Suprapubic skin (tissue), 4 donors: ENCODE measurements around the gene FAXDC2. TPM values are rescaled to one million over a fixed set of nuclear protein-coding genes. Genes with fewer than 3 reads are reported as not detected.
"Not testable (repeated sequence)": the region's sequence is repeated elsewhere in the genome, so short reads cannot be mapped to it uniquely, and the experiment has no call there.

Experiments used
- DNase-seq, 2 donors: peaks; one replicate each; pipeline ENCODE4 v3.0.0-alpha.2; 2019; ENCODE audit warnings: low spot score in 2 of 2
- H3K27ac ChIP-seq: fragments of 200-600 bp; sonication (generic); one replicate; pipeline ENCODE4 v1.5.1; 2019
- H3K27me3 ChIP-seq: fragments of 200-600 bp; sonication (generic); one replicate; pipeline ENCODE4 v1.5.1; 2019
- H3K36me3 ChIP-seq: fragments of 200-600 bp; sonication (generic); one replicate; pipeline ENCODE4 v1.5.1; 2019
- H3K4me1 ChIP-seq: fragments of 200-600 bp; sonication (generic); one replicate; pipeline ENCODE4 v1.5.1; 2019
- H3K4me3 ChIP-seq: fragments of 200-600 bp; sonication (generic); one replicate; pipeline ENCODE4 v1.5.1; 2019; ENCODE audit warnings: mild to moderate bottlenecking
- H3K9me3 ChIP-seq: fragments of 200-600 bp; sonication (generic); one replicate; pipeline ENCODE4 v1.5.1; 2019
- CTCF ChIP-seq, 2 donors: fragments of 200-600 bp in 1 of 2; fragments of 450-650 bp in 1 of 2; sonication (generic) in 1 of 2; IDR thresholded peaks; one replicate each; pipeline ENCODE4 v1.5.1; 2016 to 2019; ENCODE audit warnings: antibody characterized with exemption in 2 of 2, mild to moderate bottlenecking in 1 of 2, moderate library complexity in 1 of 2
- EP300 ChIP-seq: sonication (generic); formaldehyde crosslinking; IDR thresholded peaks from one replicate; pipeline ENCODE4 v1.6.1; 2017; ENCODE audit warnings: antibody characterized with exemption
- POLR2A ChIP-seq, 2 donors: fragments of 450-650 bp; IDR thresholded peaks; one replicate each; pipeline ENCODE4 v1.6.1; 2017; ENCODE audit warnings: antibody characterized with exemption in 2 of 2, mild to moderate bottlenecking in 2 of 2, moderate library complexity in 2 of 2
- POLR2AphosphoS5 ChIP-seq, 3 donors: sonication (generic); formaldehyde crosslinking; IDR thresholded peaks; one replicate each; pipeline ENCODE4 v1.6.1; 2017; ENCODE audit warnings: antibody characterized with exemption in 3 of 3
- WGBS: methylation state at CpG from one replicate; pipeline ENCODE4 v1.1.5; 2018; 5-methylcytosine and 5-hydroxymethylcytosine counted together
- total RNA-seq, 4 donors: library from RNA; depleted of rRNA; stranded (reverse); fragments of >200 nt; gene quantifications; one replicate each; pipeline ENCODE4 v1.1.0, GENCODE V29; 2016

The FAXDC2 gene
- total RNA-seq, 4 donors from 2014 or later, result 27.1 to 62.1 (median 40.8) TPM

- no peak for DNase-seq
- TF ChIP-seq POLR2AphosphoS5 (IDR thresholded peaks at IDR 0.05), result no peak
- TF ChIP-seq CTCF (IDR thresholded peaks at IDR 0.05), result no peak
- TF ChIP-seq POLR2A (IDR thresholded peaks at IDR 0.05), result no peak
- TF ChIP-seq EP300, result no peak
- H3K4me1 ChIP-seq, result peaks cover 5% of the 10 kb centered on the region
- no peaks in the 10 kb centered on the region for H3K9me3 ChIP-seq
- peaks cover 70% of the 10 kb centered on the region for H3K36me3 ChIP-seq
- H3K27ac ChIP-seq, result no peak overlapping the region
- H3K27me3 ChIP-seq, result no peaks in the 10 kb centered on the region
- 86% methylated on average over 2 of the region's 2 CpGs for WGBS
- no peak overlapping the region for H3K4me3 ChIP-seq
Observed at GRCh38 chr5:154824070-154824469, 26.3 kb downstream of the FAXDC2 start.

GRCh38 chr5:154823605-154824004, 26.8 kb downstream of the FAXDC2 start:
- H3K27me3 ChIP-seq, result no peaks in the 10 kb centered on the region

GRCh38 chr5:154822896-154823295, 27.5 kb downstream of the FAXDC2 start:
- H3K27ac ChIP-seq, H3K4me1 ChIP-seq, H3K27me3 ChIP-seq, H3K9me3 ChIP-seq, H3K4me3 ChIP-seq, DNase-seq: not testable (repeated sequence)
- WGBS, result 86% methylated on average over 5 of the region's 5 CpGs
- H3K36me3 ChIP-seq, result peaks cover 68% of the 10 kb centered on the region

More at GRCh38 chr5:154823605-154824004, 26.8 kb downstream of the FAXDC2 start:
- Histone ChIP-seq H3K27ac (no peak overlapping the region), H3K4me3 (no peak overlapping the region), H3K4me1 (peaks cover 4% of the 10 kb centered on the region), H3K36me3 (peaks cover 70% of the 10 kb centered on the region), H3K9me3 (no peaks in the 10 kb centered on the region)
- 78% methylated on average over 4 of the region's 4 CpGs for WGBS
- no peak for DNase-seq
- TF ChIP-seq POLR2AphosphoS5 (IDR thresholded peaks at IDR 0.05) (no peak), CTCF (IDR thresholded peaks at IDR 0.05) (no peak), EP300 (no peak), POLR2A (IDR thresholded peaks at IDR 0.05) (no peak)

GRCh38 chr5:154820383-154820782, 30.0 kb downstream of the FAXDC2 start:
- Histone ChIP-seq H3K27me3 (no peaks in the 10 kb centered on the region), H3K9me3 (no peaks in the 10 kb centered on the region), H3K27ac (no peak overlapping the region), H3K4me1 (peaks cover 4% of the 10 kb centered on the region), H3K36me3 (peaks cover 87% of the 10 kb centered on the region), H3K4me3 (no peak overlapping the region)
- TF ChIP-seq POLR2AphosphoS5 (IDR thresholded peaks at IDR 0.05) (no peak), EP300 (no peak), POLR2A (IDR thresholded peaks at IDR 0.05) (no peak), CTCF (IDR thresholded peaks at IDR 0.05) (no peak)
- WGBS, result 95% methylated on average over 5 of the region's 5 CpGs
- DNase-seq, result no peak

- DNase-seq, result peak in 1 of 2 donors; percentile 45
- TF ChIP-seq POLR2AphosphoS5 (IDR thresholded peaks at IDR 0.05), result no peak
- no peak for TF ChIP-seq POLR2A (IDR thresholded peaks at IDR 0.05)
- no peak for TF ChIP-seq CTCF (IDR thresholded peaks at IDR 0.05)
- TF ChIP-seq EP300, result no peak
- Histone ChIP-seq H3K36me3 (peaks cover 95% of the 10 kb centered on the region), H3K4me1 (peaks cover 4% of the 10 kb centered on the region), H3K27me3 (no peaks in the 10 kb centered on the region), H3K27ac (no peak overlapping the region), H3K9me3 (no peaks in the 10 kb centered on the region), H3K4me3 (no peak overlapping the region)
- 80% methylated on average over 7 of the region's 7 CpGs for WGBS
Observed at GRCh38 chr5:154819546-154819945, 30.9 kb downstream of the FAXDC2 start.

- no peak overlapping the region for H3K27ac ChIP-seq
- H3K27me3 ChIP-seq, result no peaks in the 10 kb centered on the region
- WGBS, result 88% methylated on average over 2 of the region's 2 CpGs
- DNase-seq, result no peak
- no peak overlapping the region for H3K4me3 ChIP-seq
- H3K36me3 ChIP-seq, result peaks cover 95% of the 10 kb centered on the region
- no peak for TF ChIP-seq POLR2A (IDR thresholded peaks at IDR 0.05)
- TF ChIP-seq EP300, result no peak
- TF ChIP-seq CTCF (IDR thresholded peaks at IDR 0.05), result no peak
- no peak for TF ChIP-seq POLR2AphosphoS5 (IDR thresholded peaks at IDR 0.05)
- H3K9me3 ChIP-seq, result no peaks in the 10 kb centered on the region
- H3K4me1 ChIP-seq, result peaks cover 4% of the 10 kb centered on the region
Observed at GRCh38 chr5:154818471-154819116, 31.8 kb downstream of the FAXDC2 start.
